Activated CD8-positive, alpha-beta memory T cell treated with anti-CD3 and anti-CD28 coated beads, Interleukin-2, amount 10 ng/mL, durations not matched to agents 7 days and 5 days (primary cell): ENCODE measurements around the gene SRRT. TPM values are rescaled to one million over a fixed set of nuclear protein-coding genes. Genes with fewer than 3 reads are reported as not detected.

ENCODE experiments used
- ATAC-seq: fragments of 150-1000 bp; cut with Tn5 transposase; one replicate; pipeline ENCODE4 v1.10.0; 2021; ENCODE audit warnings: moderate library complexity
- CTCF ChIA-PET: fragments of 350-600 bp; sonication (Branson Sonifier 250); formaldehyde crosslinking; loops from one replicate; lab custom pipeline; 2021; ENCODE audit warnings: antibody characterized with exemption; lab: Charles Lee
- DNase-seq: peaks from one replicate; pipeline ENCODE4 v3.0.0-alpha.2; 2020
- H3K27ac Mint-ChIP-seq: one replicate; pipeline ENCODE4 v1.8.0; 2021; ENCODE audit warnings: mild to moderate bottlenecking, mixed read lengths
- H3K27me3 Mint-ChIP-seq: one replicate; pipeline ENCODE4 v1.8.0; 2021; ENCODE audit warnings: mixed read lengths
- H3K36me3 Mint-ChIP-seq: one replicate; pipeline ENCODE4 v1.8.0; 2021; ENCODE audit warnings: mild to moderate bottlenecking, mixed read lengths
- H3K4me1 Mint-ChIP-seq: one replicate; pipeline ENCODE4 v1.8.0; 2021; ENCODE audit warnings: mixed read lengths
- H3K4me3 Mint-ChIP-seq: one replicate; pipeline ENCODE4 v1.8.0; 2021; ENCODE audit warnings: mild to moderate bottlenecking, moderate library complexity, mixed read lengths
- H3K9me3 Mint-ChIP-seq: one replicate; pipeline ENCODE4 v1.8.0; 2022; ENCODE audit warnings: low read depth, mixed read lengths
- total RNA-seq, 2 experiments: library from RNA; stranded (reverse); gene quantifications; one replicate each; pipeline ENCODE4 v1.2.3, GENCODE V29; 2021

The SRRT gene
- 100 to 1,000 TPM; 290 to 312 TPM for total RNA-seq

- DNase-seq = peak; percentile 99
- H3K27ac Mint-ChIP-seq = peak within 1 kb of the TSS; percentile 100
- H3K4me3 Mint-ChIP-seq = peak within 1 kb of the TSS; percentile 100
- peaks cover 63% of the 10 kb centered on the region for H3K36me3 Mint-ChIP-seq
- peaks cover 51% of the 10 kb centered on the region for H3K4me1 Mint-ChIP-seq
- H3K27me3 Mint-ChIP-seq = no peaks in the 10 kb centered on the region
- CTCF ChIA-PET = interaction anchor here (0.6 to 5.3 kb wide), 7 partner anchors 14 to 210 kb away, joined by 3 to 44 read pairs (median 5); partner anchors contain the start of genes ACHE, POP7, SLC12A9 and UFSP1
- no peaks in the 10 kb centered on the region for H3K9me3 Mint-ChIP-seq
- ATAC-seq = peak; percentile 96
Measured at GRCh38 chr7:100874577-100875355, at the start of gene SRRT. TSS of gene SRRT (plus strand) at chr7:100875103. CDS start at chr7:100875591, 488 bp downstream.

GRCh38 chr7:100825215-100825671 is 49.7 kb upstream of the SRRT start:
- no peaks in the 10 kb centered on the region for H3K36me3 Mint-ChIP-seq
- no peaks in the 10 kb centered on the region for H3K9me3 Mint-ChIP-seq
- ATAC-seq (no peak), DNase-seq (no peak)
- H3K4me1 Mint-ChIP-seq = peaks cover 14% of the 10 kb centered on the region
- peaks cover 38% of the 10 kb centered on the region for H3K27me3 Mint-ChIP-seq
- no peak overlapping the region for H3K4me3 Mint-ChIP-seq
- CTCF ChIA-PET = no interaction called here
- no peak overlapping the region for H3K27ac Mint-ChIP-seq

- H3K27ac Mint-ChIP-seq = no peak overlapping the region
- H3K27me3 Mint-ChIP-seq = peaks cover 43% of the 10 kb centered on the region
- DNase-seq (no peak), ATAC-seq (no peak)
- peaks cover 14% of the 10 kb centered on the region for H3K4me1 Mint-ChIP-seq
- no peaks in the 10 kb centered on the region for H3K9me3 Mint-ChIP-seq
- CTCF ChIA-PET = no interaction called here
- peak overlapping the region; percentile 2 for H3K4me3 Mint-ChIP-seq
- H3K36me3 Mint-ChIP-seq = no peaks in the 10 kb centered on the region
Measured at GRCh38 chr7:100825751-100826513, 49.0 kb upstream of the SRRT start.

GRCh38 chr7:100826514-100827329 is 48.2 kb upstream of the SRRT start:
- DNase-seq (no peak), ATAC-seq (peak; percentile 43)
- H3K36me3 Mint-ChIP-seq = no peaks in the 10 kb centered on the region
- H3K27me3 Mint-ChIP-seq = peaks cover 44% of the 10 kb centered on the region
- no peak overlapping the region for H3K27ac Mint-ChIP-seq
- peak overlapping the region; percentile 2 for H3K4me3 Mint-ChIP-seq
- peaks cover 14% of the 10 kb centered on the region for H3K4me1 Mint-ChIP-seq
- CTCF ChIA-PET = interaction anchor here (0.5 to 1.3 kb wide), 2 partner anchors 10 to 315 kb away, joined by 3 to 4 read pairs; no protein-coding TSS in a partner anchor
- H3K9me3 Mint-ChIP-seq = no peaks in the 10 kb centered on the region

GRCh38 chr7:100827330-100828226 is 47.3 kb upstream of the SRRT start, which contains the start of gene EPHB4:
TSS of gene EPHB4 (minus strand) at chr7:100827523. CDS start at chr7:100827030, 493 bp downstream.
- no peak within 1 kb of the TSS for H3K27ac Mint-ChIP-seq
- H3K36me3 Mint-ChIP-seq = no peaks in the 10 kb centered on the region
- H3K4me1 Mint-ChIP-seq = peaks cover 14% of the 10 kb centered on the region
- CTCF ChIA-PET = interaction anchor here (0.5 to 1.3 kb wide), 3 partner anchors 11 to 314 kb away, joined by 3 to 4 read pairs (median 3); no protein-coding TSS in a partner anchor
- no peak for DNase-seq
- no peaks in the 10 kb centered on the region for H3K9me3 Mint-ChIP-seq
- H3K27me3 Mint-ChIP-seq = peaks cover 44% of the 10 kb centered on the region
- peak within 1 kb of the TSS; percentile 24 for H3K4me3 Mint-ChIP-seq
- peak; percentile 60 for ATAC-seq

- CTCF ChIA-PET = no interaction called here
Measured at GRCh38 chr7:100829150-100829716, 45.7 kb upstream of the SRRT start.

GRCh38 chr7:100830396-100830795 is 44.5 kb upstream of the SRRT start:
- H3K4me3 Mint-ChIP-seq = no peak overlapping the region
- CTCF ChIA-PET = no interaction called here
- DNase-seq (no peak), ATAC-seq (no peak)
- peaks cover 42% of the 10 kb centered on the region for H3K27me3 Mint-ChIP-seq
- H3K36me3 Mint-ChIP-seq = no peaks in the 10 kb centered on the region
- H3K4me1 Mint-ChIP-seq = peaks cover 14% of the 10 kb centered on the region
- H3K9me3 Mint-ChIP-seq = no peaks in the 10 kb centered on the region
- no peak overlapping the region for H3K27ac Mint-ChIP-seq

More at GRCh38 chr7:100829150-100829716, 45.7 kb upstream of the SRRT start:
- Mint-ChIP-seq H3K4me3 (no peak overlapping the region), H3K27ac (no peak overlapping the region), H3K36me3 (no peaks in the 10 kb centered on the region), H3K27me3 (peaks cover 44% of the 10 kb centered on the region), H3K9me3 (no peaks in the 10 kb centered on the region), H3K4me1 (peaks cover 14% of the 10 kb centered on the region)
- no peak for ATAC-seq
- DNase-seq = no peak

- Mint-ChIP-seq H3K36me3 (no peaks in the 10 kb centered on the region), H3K4me3 (no peak overlapping the region), H3K27ac (no peak overlapping the region), H3K9me3 (no peaks in the 10 kb centered on the region), H3K27me3 (peaks cover 29% of the 10 kb centered on the region), H3K4me1 (peaks cover 14% of the 10 kb centered on the region)
- CTCF ChIA-PET = interaction anchor here (7.0 kb wide), 1 partner anchor 19 kb away, joined by 38 read pairs; the partner anchor contains the start of gene SLC12A9
- ATAC-seq (no peak), DNase-seq (no peak)
Measured at GRCh38 chr7:100832281-100832633, 42.6 kb upstream of the SRRT start.

GRCh38 chr7:100835903-100836811 is 38.7 kb upstream of the SRRT start:
- H3K27me3 Mint-ChIP-seq = no peaks in the 10 kb centered on the region
- CTCF ChIA-PET = interaction anchor here (0.6 to 7.0 kb wide), 4 partner anchors 15 to 1039 kb away, joined by 3 to 38 read pairs (median 3); partner anchors contain the start of genes POP7, SLC12A9 and SRRT
- DNase-seq (no peak), ATAC-seq (no peak)
- H3K4me3 Mint-ChIP-seq = no peak overlapping the region
- no peak overlapping the region for H3K27ac Mint-ChIP-seq
- H3K36me3 Mint-ChIP-seq = no peaks in the 10 kb centered on the region
- H3K9me3 Mint-ChIP-seq = no peaks in the 10 kb centered on the region
- H3K4me1 Mint-ChIP-seq = peaks cover 22% of the 10 kb centered on the region

GRCh38 chr7:100836812-100837098 is 38.1 kb upstream of the SRRT start:
- Mint-ChIP-seq H3K4me3 (peak overlapping the region; percentile 59), H3K4me1 (peaks cover 22% of the 10 kb centered on the region), H3K27ac (peak overlapping the region; percentile 63), H3K36me3 (no peaks in the 10 kb centered on the region), H3K27me3 (no peaks in the 10 kb centered on the region), H3K9me3 (no peaks in the 10 kb centered on the region)
- no peak for DNase-seq
- no peak for ATAC-seq
- CTCF ChIA-PET = interaction anchor here (0.6 to 7.0 kb wide), 3 partner anchors 14 to 1040 kb away, joined by 3 to 38 read pairs (median 3); partner anchors contain the start of genes POP7 and SLC12A9
